ENCODE data around the gene PTBP2. TPM values are rescaled to one million over a fixed set of nuclear protein-coding genes. Genes with fewer than 3 reads are reported as not detected.

The PTBP2 gene
- total and polyA plus RNA-seq, 10 of the 15 experiments (the other 5 are each of a cell fraction or from before 2014, with no cell fraction given), result 5.8 to 17.5 (median 11.1) TPM

DNA sequence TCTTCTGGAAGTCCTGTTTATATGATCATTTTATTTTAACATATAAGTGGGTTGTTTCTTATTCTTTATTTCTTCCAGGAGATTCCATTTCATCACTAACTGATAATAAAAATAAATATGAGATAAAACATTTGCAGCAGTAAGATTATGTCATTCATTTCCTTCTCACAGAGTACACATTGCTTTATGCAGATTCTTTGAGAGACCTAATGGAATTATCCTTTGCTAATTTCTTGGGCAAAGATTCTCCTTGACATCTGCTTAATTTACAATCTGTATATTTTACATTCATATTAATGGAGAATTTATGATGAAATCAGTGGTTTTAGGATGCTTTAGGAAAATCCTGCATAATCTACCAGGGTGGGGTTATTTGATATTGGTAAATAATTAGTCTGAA lies 60.6 kb downstream of the PTBP2 start:
- Histone ChIP-seq H2AFZ (ENCODE audit: control insufficient read depth, low read depth, low read length) (no peak overlapping the region), H3K9me3 (replicated peaks; ENCODE audit: control insufficient read depth, insufficient read depth, low read length) (no peaks in the 10 kb centered on the region), H3K4me2 (ENCODE audit: control insufficient read depth, insufficient read depth) (no peak overlapping the region), H4K20me1 (ENCODE audit: control insufficient read depth, insufficient read depth) (no peaks in the 10 kb centered on the region), H3K27me3 (replicated peaks in 1 of 2; ENCODE audit: control insufficient read depth in 2 of 2, insufficient read depth in 2 of 2, low read length in 1 of 2) (no peaks in the 10 kb centered on the region), H3K79me2 (ENCODE audit: control insufficient read depth, insufficient read depth, low read length) (no peaks in the 10 kb centered on the region), H3K4me1 (ENCODE audit: control insufficient read depth, insufficient read depth, low read length) (no peaks in the 10 kb centered on the region), H3K27ac (ENCODE audit: control insufficient read depth, insufficient read depth) (no peak overlapping the region), H3K9ac (ENCODE audit: control insufficient read depth, insufficient read depth, low read length) (no peak overlapping the region), H3K36me3 (ENCODE audit: control insufficient read depth in 2 of 2, insufficient read depth in 2 of 2, low read length in 1 of 2) (peaks cover 0 to 12% of the 10 kb centered on the region in 2 experiments; a peak in 3 of 4 replicates), H3K4me3 (no peak overlapping the region)
- no TSS peak for BruUV-seq (replicated peaks)
- ChIA-PET RAD21 (ENCODE audit: unreplicated experiment) (no interaction called here), SMC1A (ENCODE audit: uncharacterized antibody, unreplicated experiment) (interaction anchor here (1.3 to 1.7 kb wide), 4 partner anchors 8 to 38 kb away, joined by 3 to 4 read pairs (median 3); no protein-coding TSS in a partner anchor), POLR2A (no interaction called here), CTCF (interaction anchor here (1.1 kb wide), 1 partner anchor 34 kb away, joined by 3 read pairs; no protein-coding TSS in a partner anchor)
- intact Hi-C loops (cut with micrococcal nuclease; ENCODE audit: unreplicated experiment), result no loop called here
- TF ChIP-seq FOXK2 (IDR thresholded peaks at IDR 0.05) (no peak), SKIL (IDR thresholded peaks at IDR 0.05; ENCODE audit: low read depth, poor library complexity, severe bottlenecking) (no peak), REST (IDR thresholded peaks at IDR 0.05; ENCODE audit: low read depth, low read length) (no peak), MTA3 (IDR thresholded peaks at IDR 0.05; ENCODE audit: borderline replicate concordance, low read length) (no peak), CREB1 (IDR thresholded peaks at IDR 0.05; ENCODE audit: low read depth) (no peak), TARDBP (IDR thresholded peaks at IDR 0.05; ENCODE audit: borderline replicate concordance) (no peak), DPF2 (IDR thresholded peaks at IDR 0.05) (no peak), PBX3 (IDR thresholded peaks at IDR 0.05; ENCODE audit: insufficient replicate concordance, low read depth, low read length) (no peak)
- in situ Hi-C loops (cut with MboI), result no loop called here
- no peak for FAIRE-seq
- no peak for ATAC-seq
- no peak for DNase-seq (ENCODE audit: low read depth, low spot score)
